ENCODE results near the gene B4GALNT1. TPM values are rescaled to one million over a fixed set of nuclear protein-coding genes. Genes with fewer than 3 reads are reported as not detected.

Gene B4GALNT1
- total and polyA plus RNA-seq, 9 of the 15 experiments (the other 6 are each of a cell fraction or from before 2014, with no cell fraction given) = 1.0 to 32.2 (median 9.8) TPM

- Histone ChIP-seq H3K9me3 (replicated peaks; ENCODE audit: control insufficient read depth, insufficient read depth, low read depth, low read length) (no peaks in the 10 kb centered on the region), H3K79me2 (ENCODE audit: control insufficient read depth, insufficient read depth, low read length) (no peaks in the 10 kb centered on the region), H3K9me1 (ENCODE audit: control insufficient read depth, insufficient read depth, low read length) (no peaks in the 10 kb centered on the region), H3K4me2 (ENCODE audit: insufficient read depth, low read length) (no peak overlapping the region), H4K20me1 (replicated peaks; ENCODE audit: control insufficient read depth, insufficient read depth, low read length) (no peaks in the 10 kb centered on the region), H3K27ac (ENCODE audit: extremely low read depth, low read depth, low read length) (no peak overlapping the region), H3K36me3 (ENCODE audit: control insufficient read depth, insufficient read depth, low read length) (peaks cover 38% of the 10 kb centered on the region; the same call in 2 of the 3 replicates), H3K27me3 (ENCODE audit: control insufficient read depth in 2 of 2, insufficient read depth in 2 of 2, low read length in 2 of 2) (no peaks in the 10 kb centered on the region), H3K4me1 (replicated peaks in 1 of 2; ENCODE audit: control insufficient read depth in 2 of 2, insufficient read depth in 2 of 2, low read length in 2 of 2) (peaks cover 12 to 14% of the 10 kb centered on the region in 2 experiments; a peak in 4 of 5 replicates), H3K4me3 (no peak overlapping the region), H3K9ac (ENCODE audit: insufficient read depth in 1 of 2, low read depth in 2 of 2, low read length in 2 of 2) (no peak overlapping the region), H2AFZ (ENCODE audit: low read depth, low read length) (no peak overlapping the region)
- in situ Hi-C loops (cut with MboI) = no loop called here
- no peak for DNase-seq (ENCODE audit: extremely low read depth in 1 of 4, low spot score in 3 of 4)
- POLR2A ChIA-PET = interaction anchor here (0.6 to 1.0 kb wide), 3 partner anchors 8 to 11 kb away, joined by 3 read pairs; no protein-coding TSS in a partner anchor
- CTCF ChIA-PET (ENCODE audit: low intra/inter-chr PET ratio) = no interaction called here
- BruUV-seq (replicated peaks) = no TSS peak
- intact Hi-C loops (cut with micrococcal nuclease) = no loop called here
- 33% methylated on average over 4 of the region's 6 CpGs for WGBS (ENCODE audit: insufficient coverage, low coverage, missing lambda C conversion rate)
- FAIRE-seq = no peak
- TF ChIP-seq SUPT5H (IDR thresholded peaks at IDR 0.05) = peak; percentile 42; the same call in 1 of the 2 replicates
- no peak for TF ChIP-seq GATAD2B (IDR thresholded peaks at IDR 0.05; ENCODE audit: borderline replicate concordance)
- no peak for TF ChIP-seq POLR2H (tag; IDR thresholded peaks at IDR 0.05; ENCODE audit: low read depth)
- TF ChIP-seq POLR2A (conservative IDR thresholded peaks at IDR 0.05) = peak; percentile 36
- TF ChIP-seq POLR2B (IDR thresholded peaks at IDR 0.05; ENCODE audit: low read depth, partially characterized antibody) = peak; percentile 39
- no peak for TF ChIP-seq ZNF133 (CRISPR knock-in tag; IDR thresholded peaks at IDR 0.05)
- no peak for ATAC-seq
Measured at GRCh38 chr12:57603815-57604453, 29.1 kb downstream of the B4GALNT1 start.

- H3K79me2 ChIP-seq (ENCODE audit: control insufficient read depth, insufficient read depth, low read length) = no peaks in the 10 kb centered on the region
- no peaks in the 10 kb centered on the region for H3K27me3 ChIP-seq (ENCODE audit: control insufficient read depth in 2 of 2, insufficient read depth in 2 of 2, low read length in 2 of 2)
- FAIRE-seq (no peak), ATAC-seq (no peak), DNase-seq (ENCODE audit: extremely low read depth in 1 of 4, low spot score in 3 of 4) (no peak)
- H3K9ac ChIP-seq (ENCODE audit: insufficient read depth in 1 of 2, low read depth in 2 of 2, low read length in 2 of 2) = no peak overlapping the region
- no TSS peak for BruUV-seq (replicated peaks)
- in situ Hi-C loops (cut with MboI) (no loop called here), intact Hi-C loops (cut with micrococcal nuclease) (no loop called here)
- H3K4me3 ChIP-seq = no peak overlapping the region
- H3K9me3 ChIP-seq (replicated peaks; ENCODE audit: control insufficient read depth, insufficient read depth, low read depth, low read length) = no peaks in the 10 kb centered on the region
- no peak overlapping the region for H3K27ac ChIP-seq (ENCODE audit: extremely low read depth, low read depth, low read length)
- 51% methylated on average over 2 of the region's 2 CpGs for WGBS (ENCODE audit: insufficient coverage, low coverage, missing lambda C conversion rate)
- H2AFZ ChIP-seq (ENCODE audit: low read depth, low read length) = no peak overlapping the region
- ChIA-PET POLR2A (interaction anchor here (0.9 kb wide), 1 partner anchor 11 kb away, joined by 3 read pairs; no protein-coding TSS in a partner anchor), CTCF (ENCODE audit: low intra/inter-chr PET ratio) (no interaction called here)
- no peak overlapping the region for H3K4me2 ChIP-seq (ENCODE audit: insufficient read depth, low read length)
- no peaks in the 10 kb centered on the region for H4K20me1 ChIP-seq (replicated peaks; ENCODE audit: control insufficient read depth, insufficient read depth, low read length)
- H3K36me3 ChIP-seq (ENCODE audit: control insufficient read depth, insufficient read depth, low read length) = peaks cover 43% of the 10 kb centered on the region; the same call in 2 of the 3 replicates
- peaks cover 11 to 12% of the 10 kb centered on the region in 2 experiments; a peak in 4 of 5 replicates for H3K4me1 ChIP-seq (replicated peaks in 1 of 2; ENCODE audit: control insufficient read depth in 2 of 2, insufficient read depth in 2 of 2, low read length in 2 of 2)
- no peaks in the 10 kb centered on the region for H3K9me1 ChIP-seq (ENCODE audit: control insufficient read depth, insufficient read depth, low read length)
- TF ChIP-seq POLR2B (IDR thresholded peaks at IDR 0.05; ENCODE audit: low read depth, partially characterized antibody) (no peak), FOXJ2 (tag; IDR thresholded peaks at IDR 0.05) (no peak), ZBTB11 (CRISPR knock-in tag; IDR thresholded peaks at IDR 0.05) (no peak)
- TF ChIP-seq, protein P1, sequence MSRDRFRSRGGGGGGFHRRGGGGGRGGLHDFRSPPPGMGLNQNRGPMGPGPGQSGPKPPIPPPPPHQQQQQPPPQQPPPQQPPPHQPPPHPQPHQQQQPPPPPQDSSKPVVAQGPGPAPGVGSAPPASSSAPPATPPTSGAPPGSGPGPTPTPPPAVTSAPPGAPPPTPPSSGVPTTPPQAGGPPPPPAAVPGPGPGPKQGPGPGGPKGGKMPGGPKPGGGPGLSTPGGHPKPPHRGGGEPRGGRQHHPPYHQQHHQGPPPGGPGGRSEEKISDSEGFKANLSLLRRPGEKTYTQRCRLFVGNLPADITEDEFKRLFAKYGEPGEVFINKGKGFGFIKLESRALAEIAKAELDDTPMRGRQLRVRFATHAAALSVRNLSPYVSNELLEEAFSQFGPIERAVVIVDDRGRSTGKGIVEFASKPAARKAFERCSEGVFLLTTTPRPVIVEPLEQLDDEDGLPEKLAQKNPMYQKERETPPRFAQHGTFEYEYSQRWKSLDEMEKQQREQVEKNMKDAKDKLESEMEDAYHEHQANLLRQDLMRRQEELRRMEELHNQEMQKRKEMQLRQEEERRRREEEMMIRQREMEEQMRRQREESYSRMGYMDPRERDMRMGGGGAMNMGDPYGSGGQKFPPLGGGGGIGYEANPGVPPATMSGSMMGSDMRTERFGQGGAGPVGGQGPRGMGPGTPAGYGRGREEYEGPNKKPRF (IDR thresholded peaks at IDR 0.05; ENCODE audit: low read depth, low read length) = no peak
Measured at GRCh38 chr12:57603324-57603723, 29.7 kb downstream of the B4GALNT1 start.
